Activated CD8-positive, alpha-beta memory T cell treated with anti-CD3 and anti-CD28 coated beads, Interleukin-2, amount 10 ng/mL, durations not matched to agents 7 days and 5 days (primary cell): Measurements from ENCODE around the gene RNASE11. TPM values are rescaled to one million over a fixed set of nuclear protein-coding genes. Genes with fewer than 3 reads are reported as not detected.

Experiments used
- ATAC-seq: fragments of 150-1000 bp; cut with Tn5 transposase; one replicate; pipeline ENCODE4 v1.10.0; 2021; ENCODE audit warnings: moderate library complexity
- CTCF ChIA-PET: fragments of 350-600 bp; sonication (Branson Sonifier 250); formaldehyde crosslinking; loops from one replicate; lab custom pipeline; 2021; ENCODE audit warnings: antibody characterized with exemption; lab: Charles Lee
- DNase-seq: peaks from one replicate; pipeline ENCODE4 v3.0.0-alpha.2; 2020
- H3K27ac Mint-ChIP-seq: one replicate; pipeline ENCODE4 v1.8.0; 2021; ENCODE audit warnings: mild to moderate bottlenecking, mixed read lengths
- H3K27me3 Mint-ChIP-seq: one replicate; pipeline ENCODE4 v1.8.0; 2021; ENCODE audit warnings: mixed read lengths
- H3K36me3 Mint-ChIP-seq: one replicate; pipeline ENCODE4 v1.8.0; 2021; ENCODE audit warnings: mild to moderate bottlenecking, mixed read lengths
- H3K4me1 Mint-ChIP-seq: one replicate; pipeline ENCODE4 v1.8.0; 2021; ENCODE audit warnings: mixed read lengths
- H3K4me3 Mint-ChIP-seq: one replicate; pipeline ENCODE4 v1.8.0; 2021; ENCODE audit warnings: mild to moderate bottlenecking, moderate library complexity, mixed read lengths
- H3K9me3 Mint-ChIP-seq: one replicate; pipeline ENCODE4 v1.8.0; 2022; ENCODE audit warnings: low read depth, mixed read lengths
- total RNA-seq, 2 experiments: library from RNA; stranded (reverse); gene quantifications; one replicate each; pipeline ENCODE4 v1.2.3, GENCODE V29; 2021

The RNASE11 gene
- total RNA-seq, 2 experiments from 2014 or later = not detected

GRCh38 chr14:20563971-20564370 lies 23.8 kb downstream of the RNASE11 start:
- CTCF ChIA-PET = no interaction called here
- H3K27ac Mint-ChIP-seq = no peak overlapping the region

GRCh38 chr14:20560961-20561360 lies 26.8 kb downstream of the RNASE11 start, which contains the start of gene RNASE9:
Gene RNASE9 (minus strand): TSS chr14:20561047.
- Mint-ChIP-seq H3K9me3 (no peaks in the 10 kb centered on the region), H3K4me3 (no peak within 1 kb of the TSS), H3K27ac (no peak within 1 kb of the TSS), H3K36me3 (no peaks in the 10 kb centered on the region), H3K4me1 (no peaks in the 10 kb centered on the region), H3K27me3 (peaks cover 6% of the 10 kb centered on the region)
- CTCF ChIA-PET = no interaction called here
- no peak for ATAC-seq
- no peak for DNase-seq

More at GRCh38 chr14:20563971-20564370, 23.8 kb downstream of the RNASE11 start:
- no peak for DNase-seq
- peaks cover 1% of the 10 kb centered on the region for H3K36me3 Mint-ChIP-seq
- no peaks in the 10 kb centered on the region for H3K9me3 Mint-ChIP-seq
- no peak overlapping the region for H3K4me3 Mint-ChIP-seq
- ATAC-seq = no peak
- H3K27me3 Mint-ChIP-seq = peaks cover 7% of the 10 kb centered on the region
- no peaks in the 10 kb centered on the region for H3K4me1 Mint-ChIP-seq

GRCh38 chr14:20559461-20559904 lies 28.3 kb downstream of the RNASE11 start:
- DNase-seq = no peak
- no peak for ATAC-seq
- H3K4me1 Mint-ChIP-seq = no peaks in the 10 kb centered on the region
- no peaks in the 10 kb centered on the region for H3K9me3 Mint-ChIP-seq
- no peak overlapping the region for H3K4me3 Mint-ChIP-seq
- no peaks in the 10 kb centered on the region for H3K36me3 Mint-ChIP-seq
- no peak overlapping the region for H3K27ac Mint-ChIP-seq
- peaks cover 4% of the 10 kb centered on the region for H3K27me3 Mint-ChIP-seq
- CTCF ChIA-PET = no interaction called here

GRCh38 chr14:20557212-20557542 lies 30.6 kb downstream of the RNASE11 start:
- Mint-ChIP-seq H3K36me3 (no peaks in the 10 kb centered on the region), H3K9me3 (no peaks in the 10 kb centered on the region), H3K27me3 (peaks cover 6% of the 10 kb centered on the region), H3K4me3 (no peak overlapping the region), H3K4me1 (no peaks in the 10 kb centered on the region), H3K27ac (no peak overlapping the region)
- ATAC-seq = no peak
- no peak for DNase-seq
- CTCF ChIA-PET = no interaction called here

GRCh38 chr14:20556500-20557211 lies 31.1 kb downstream of the RNASE11 start:
- Mint-ChIP-seq H3K27ac (no peak overlapping the region), H3K36me3 (no peaks in the 10 kb centered on the region), H3K4me3 (no peak overlapping the region), H3K9me3 (no peaks in the 10 kb centered on the region), H3K27me3 (peaks cover 6% of the 10 kb centered on the region), H3K4me1 (no peaks in the 10 kb centered on the region)
- CTCF ChIA-PET = no interaction called here
- no peak for ATAC-seq
- no peak for DNase-seq

- no peak for ATAC-seq
- Mint-ChIP-seq H3K4me1 (no peaks in the 10 kb centered on the region), H3K36me3 (no peaks in the 10 kb centered on the region), H3K4me3 (no peak overlapping the region), H3K27me3 (peaks cover 3% of the 10 kb centered on the region), H3K27ac (no peak overlapping the region), H3K9me3 (no peaks in the 10 kb centered on the region)
- CTCF ChIA-PET = no interaction called here
- no peak for DNase-seq
These were observed 32.0 kb downstream of the RNASE11 start for GRCh38 chr14:20555845-20556244.

GRCh38 chr14:20553024-20553423 lies 34.8 kb downstream of the RNASE11 start:
- no peak for ATAC-seq
- Mint-ChIP-seq H3K4me1 (no peaks in the 10 kb centered on the region), H3K9me3 (no peaks in the 10 kb centered on the region), H3K27me3 (peaks cover 5% of the 10 kb centered on the region), H3K36me3 (no peaks in the 10 kb centered on the region), H3K4me3 (no peak overlapping the region), H3K27ac (no peak overlapping the region)
- DNase-seq = no peak
- CTCF ChIA-PET = no interaction called here

- CTCF ChIA-PET = interaction anchor here (1.0 kb wide), 1 partner anchor 11 kb away, joined by 3 read pairs; no protein-coding TSS in a partner anchor
- H3K27me3 Mint-ChIP-seq = peaks cover 5% of the 10 kb centered on the region
- no peak overlapping the region for H3K4me3 Mint-ChIP-seq
- H3K4me1 Mint-ChIP-seq = no peaks in the 10 kb centered on the region
- no peak for DNase-seq
- no peaks in the 10 kb centered on the region for H3K36me3 Mint-ChIP-seq
- no peak overlapping the region for H3K27ac Mint-ChIP-seq
- no peaks in the 10 kb centered on the region for H3K9me3 Mint-ChIP-seq
- ATAC-seq = no peak
These were observed 36.2 kb downstream of the RNASE11 start for GRCh38 chr14:20551606-20552005.

- no peaks in the 10 kb centered on the region for H3K9me3 Mint-ChIP-seq
- CTCF ChIA-PET = interaction anchor here (1.0 kb wide), 1 partner anchor 12 kb away, joined by 3 read pairs; no protein-coding TSS in a partner anchor
- H3K27ac Mint-ChIP-seq = no peak overlapping the region
- peaks cover 5% of the 10 kb centered on the region for H3K27me3 Mint-ChIP-seq
- ATAC-seq (no peak), DNase-seq (no peak)
- no peak overlapping the region for H3K4me3 Mint-ChIP-seq
- H3K36me3 Mint-ChIP-seq = no peaks in the 10 kb centered on the region
- H3K4me1 Mint-ChIP-seq = no peaks in the 10 kb centered on the region
These were observed 36.9 kb downstream of the RNASE11 start for GRCh38 chr14:20550926-20551325.

GRCh38 chr14:20548414-20549158 lies 39.2 kb downstream of the RNASE11 start:
- H3K4me3 Mint-ChIP-seq = no peak overlapping the region
- no peaks in the 10 kb centered on the region for H3K4me1 Mint-ChIP-seq
- peaks cover 24% of the 10 kb centered on the region for H3K27me3 Mint-ChIP-seq
- CTCF ChIA-PET = interaction anchor here (2.2 kb wide), 1 partner anchor 17 kb away, joined by 6 read pairs; no protein-coding TSS in a partner anchor
- DNase-seq (no peak), ATAC-seq (no peak)
- H3K27ac Mint-ChIP-seq = no peak overlapping the region
- no peaks in the 10 kb centered on the region for H3K36me3 Mint-ChIP-seq
- H3K9me3 Mint-ChIP-seq = no peaks in the 10 kb centered on the region

- CTCF ChIA-PET = no interaction called here
- ATAC-seq (no peak), DNase-seq (no peak)
- no peaks in the 10 kb centered on the region for H3K4me1 Mint-ChIP-seq
- peaks cover 29% of the 10 kb centered on the region for H3K27me3 Mint-ChIP-seq
- no peak overlapping the region for H3K4me3 Mint-ChIP-seq
- H3K9me3 Mint-ChIP-seq = no peaks in the 10 kb centered on the region
- no peak overlapping the region for H3K27ac Mint-ChIP-seq
- no peaks in the 10 kb centered on the region for H3K36me3 Mint-ChIP-seq
These were observed 40.9 kb downstream of the RNASE11 start for GRCh38 chr14:20546877-20547276.

GRCh38 chr14:20539906-20540305 lies 47.9 kb downstream of the RNASE11 start:
- Mint-ChIP-seq H3K4me1 (no peaks in the 10 kb centered on the region), H3K36me3 (no peaks in the 10 kb centered on the region), H3K27me3 (peaks cover 29% of the 10 kb centered on the region), H3K27ac (no peak overlapping the region), H3K9me3 (no peaks in the 10 kb centered on the region), H3K4me3 (no peak overlapping the region)
- DNase-seq = no peak
- ATAC-seq = no peak
- CTCF ChIA-PET = interaction anchor here (1.0 kb wide), 1 partner anchor 8 kb away, joined by 3 read pairs; no protein-coding TSS in a partner anchor
